ENCODE measurements around the gene CDC14C. TPM values are rescaled to one million over a fixed set of nuclear protein-coding genes. Genes with fewer than 3 reads are reported as not detected.
"Not testable (repeated sequence)": the region's sequence is repeated elsewhere in the genome, so short reads cannot be mapped to it uniquely, and the experiment has no call there.

CDC14C gene
- total RNA-seq, 6 donors from 2014 or later = not detected

GRCh38 chr7:48894574-48894973, 29.8 kb upstream of the CDC14C start:
- no peaks in the 10 kb centered on the region for H3K27me3 ChIP-seq
- H3K4me1 ChIP-seq = no peaks in the 10 kb centered on the region
- peaks cover 0 to 26% (median 3%) of the 10 kb centered on the region in 4 donors for H3K9me3 ChIP-seq
- DNase-seq (no peak), ATAC-seq (ENCODE audit: low FRiP score in 2 of 2) (no peak)
- H3K27ac ChIP-seq = no peak overlapping the region
- no peak overlapping the region for H3K4me3 ChIP-seq
- H3K36me3 ChIP-seq = no peaks in the 10 kb centered on the region
- TF ChIP-seq, protein P1, sequence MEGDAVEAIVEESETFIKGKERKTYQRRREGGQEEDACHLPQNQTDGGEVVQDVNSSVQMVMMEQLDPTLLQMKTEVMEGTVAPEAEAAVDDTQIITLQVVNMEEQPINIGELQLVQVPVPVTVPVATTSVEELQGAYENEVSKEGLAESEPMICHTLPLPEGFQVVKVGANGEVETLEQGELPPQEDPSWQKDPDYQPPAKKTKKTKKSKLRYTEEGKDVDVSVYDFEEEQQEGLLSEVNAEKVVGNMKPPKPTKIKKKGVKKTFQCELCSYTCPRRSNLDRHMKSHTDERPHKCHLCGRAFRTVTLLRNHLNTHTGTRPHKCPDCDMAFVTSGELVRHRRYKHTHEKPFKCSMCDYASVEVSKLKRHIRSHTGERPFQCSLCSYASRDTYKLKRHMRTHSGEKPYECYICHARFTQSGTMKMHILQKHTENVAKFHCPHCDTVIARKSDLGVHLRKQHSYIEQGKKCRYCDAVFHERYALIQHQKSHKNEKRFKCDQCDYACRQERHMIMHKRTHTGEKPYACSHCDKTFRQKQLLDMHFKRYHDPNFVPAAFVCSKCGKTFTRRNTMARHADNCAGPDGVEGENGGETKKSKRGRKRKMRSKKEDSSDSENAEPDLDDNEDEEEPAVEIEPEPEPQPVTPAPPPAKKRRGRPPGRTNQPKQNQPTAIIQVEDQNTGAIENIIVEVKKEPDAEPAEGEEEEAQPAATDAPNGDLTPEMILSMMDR (IDR thresholded peaks at IDR 0.05) = no peak
- TF ChIP-seq POLR2AphosphoS5 (IDR thresholded peaks at IDR 0.05) = no peak
- no peak for TF ChIP-seq POLR2A (IDR thresholded peaks at IDR 0.05)
- WGBS, 2 donors = 62 to 72% methylated on average over 1 of the region's 1 CpG

DNA sequence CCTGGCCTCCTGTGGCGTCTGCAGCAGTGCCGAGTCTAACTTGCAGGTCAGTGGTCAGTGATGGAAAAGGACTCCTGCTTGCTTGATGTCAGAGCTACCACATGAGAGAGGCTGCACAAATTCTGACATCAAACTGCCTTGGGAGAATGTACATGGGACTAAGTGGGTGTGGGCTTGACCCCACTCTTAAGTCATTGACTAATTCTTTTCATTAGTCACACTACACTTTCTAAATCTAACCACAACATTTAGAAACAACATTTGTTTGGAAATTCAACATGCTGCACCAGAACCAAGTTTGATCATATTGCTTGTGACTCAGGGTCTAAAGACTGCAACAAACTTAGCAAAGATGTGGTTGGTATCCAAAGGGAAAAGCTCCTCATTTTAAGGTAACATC, 24.4 kb upstream of the CDC14C start:
- TF ChIP-seq EP300 (IDR thresholded peaks at IDR 0.05) = no peak
- TF ChIP-seq POLR2AphosphoS5 (IDR thresholded peaks at IDR 0.05) = no peak
- TF ChIP-seq POLR2A (IDR thresholded peaks at IDR 0.05) = no peak
- TF ChIP-seq, protein P1 (IDR thresholded peaks at IDR 0.05) = no peak
- H3K27ac ChIP-seq = no peak overlapping the region
- H3K4me3 ChIP-seq = no peak overlapping the region
- ATAC-seq (ENCODE audit: low FRiP score in 2 of 2) (peak in 1 of 2 donors; percentile 16), DNase-seq (no peak)
- H3K4me1 ChIP-seq = no peaks in the 10 kb centered on the region
- no peaks in the 10 kb centered on the region for H3K36me3 ChIP-seq
- H3K27me3 ChIP-seq = no peaks in the 10 kb centered on the region
- H3K9me3 ChIP-seq = no peaks in the 10 kb centered on the region
- WGBS, 2 donors = 79 to 90% methylated on average over 2 of the region's 2 CpGs

DNA sequence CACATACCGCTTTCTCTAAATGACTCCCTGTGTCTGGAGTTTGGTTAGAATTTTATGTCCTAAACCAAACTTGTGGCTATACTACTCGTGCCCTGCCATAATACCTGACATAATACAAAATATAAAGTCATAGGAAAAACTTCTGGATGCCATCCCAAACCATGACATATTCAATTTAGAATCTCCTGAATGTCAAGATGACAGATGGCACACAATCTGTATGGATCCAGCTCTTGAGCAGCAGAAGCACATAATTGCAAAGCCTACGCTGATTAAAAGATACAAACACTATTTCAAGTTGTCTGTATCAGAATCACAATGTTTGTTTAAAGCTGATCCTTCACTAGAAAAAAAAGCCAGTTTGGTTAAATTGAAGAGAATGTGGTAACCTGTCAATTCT, 22.4 kb upstream of the CDC14C start:
- no peaks in the 10 kb centered on the region for H3K27me3 ChIP-seq
- no peaks in the 10 kb centered on the region for H3K4me1 ChIP-seq
- ATAC-seq (ENCODE audit: low FRiP score in 2 of 2) = no peak
- DNase-seq = no peak
- no peaks in the 10 kb centered on the region for H3K36me3 ChIP-seq
- WGBS, 2 donors = 86 to 88% methylated on average over 3 of the region's 3 CpGs
- no peak overlapping the region for H3K27ac ChIP-seq
- H3K9me3 ChIP-seq = no peaks in the 10 kb centered on the region
- H3K4me3 ChIP-seq = no peak overlapping the region
- TF ChIP-seq, protein P1 (IDR thresholded peaks at IDR 0.05) = no peak
- TF ChIP-seq EP300 (IDR thresholded peaks at IDR 0.05) (no peak), POLR2A (IDR thresholded peaks at IDR 0.05) (no peak), POLR2AphosphoS5 (IDR thresholded peaks at IDR 0.05) (no peak)

- Histone ChIP-seq H3K27ac (no peak overlapping the region), H3K9me3 (no peaks in the 10 kb centered on the region), H3K4me1 (no peaks in the 10 kb centered on the region), H3K27me3 (no peaks in the 10 kb centered on the region), H3K4me3 (no peak overlapping the region), H3K36me3 (no peaks in the 10 kb centered on the region)
- TF ChIP-seq POLR2AphosphoS5 (IDR thresholded peaks at IDR 0.05) (no peak), POLR2A (IDR thresholded peaks at IDR 0.05) (no peak)
- TF ChIP-seq, protein P1 (IDR thresholded peaks at IDR 0.05) = no peak
- DNase-seq = no peak
- 59 to 65% methylated on average over 1 of the region's 1 CpG for WGBS, 2 donors
- ATAC-seq (ENCODE audit: low FRiP score in 2 of 2) = no peak
These were observed 19.4 kb upstream of the CDC14C start for GRCh38 chr7:48904975-48905374.

GRCh38 chr7:48905686-48906085, 18.7 kb upstream of the CDC14C start:
- 81% methylated on average over 6 of the region's 6 CpGs for WGBS, 2 donors

GRCh38 chr7:48909887-48910286, 14.5 kb upstream of the CDC14C start:
- H3K4me3 ChIP-seq; H3K36me3 ChIP-seq; H3K27ac ChIP-seq; ATAC-seq (ENCODE audit: low FRiP score in 2 of 2); H3K27me3 ChIP-seq; DNase-seq; H3K9me3 ChIP-seq; H3K4me1 ChIP-seq: not testable (repeated sequence)
- 72 to 85% methylated on average over 5 of the region's 5 CpGs for WGBS, 2 donors

More at GRCh38 chr7:48905686-48906085, 18.7 kb upstream of the CDC14C start:
- not testable (repeated sequence) for H3K27ac ChIP-seq; H3K4me3 ChIP-seq; H3K36me3 ChIP-seq; H3K9me3 ChIP-seq; H3K27me3 ChIP-seq; DNase-seq; ATAC-seq (ENCODE audit: low FRiP score in 2 of 2); H3K4me1 ChIP-seq

Data from upper lobe of left lung (tissue), 6 donors.